HG03095 (cell line): ENCODE data around the gene SLC25A25.
A peak's percentile ranks its signal among the peaks of the same experiment; 100 is the strongest.
"Not testable (repeated sequence)": the region's sequence is repeated elsewhere in the genome, so short reads cannot be mapped to it uniquely, and the experiment has no call there.

Experiments used
- ATAC-seq: cut with Tn5 transposase; IDR thresholded peaks from one replicate; pipeline ENCODE4 v1.9.1; 2021; ENCODE audit warnings: moderate library complexity; ENCODE audit not compliant: unreplicated experiment

SLC25A25 gene

GRCh38 chr9:128067645-128068385 lies at the start of gene SLC25A25:
Gene SLC25A25, plus strand, starts transcription at chr9:128068232. Its CDS starts 88 bp downstream, at chr9:128068320.
- peak; percentile 61 for ATAC-seq

GRCh38 chr9:128020692-128021091 lies 47.3 kb upstream of the SLC25A25 start:
- no peak for ATAC-seq

GRCh38 chr9:128021098-128021497 lies 46.9 kb upstream of the SLC25A25 start:
- no peak for ATAC-seq

GRCh38 chr9:128022886-128023285 lies 45.1 kb upstream of the SLC25A25 start:
- no peak for ATAC-seq

GRCh38 chr9:128023671-128024070 lies 44.4 kb upstream of the SLC25A25 start:
- ATAC-seq, result not testable (repeated sequence)

- ATAC-seq, result no peak
Observed at GRCh38 chr9:128024761-128025308, 43.2 kb upstream of the SLC25A25 start.

GRCh38 chr9:128025736-128026135 lies 42.3 kb upstream of the SLC25A25 start:
- ATAC-seq, result no peak

- no peak for ATAC-seq
Observed at GRCh38 chr9:128026255-128026772, 41.7 kb upstream of the SLC25A25 start.

- no peak for ATAC-seq
Observed at GRCh38 chr9:128026773-128027541, 41.1 kb upstream of the SLC25A25 start.

GRCh38 chr9:128027705-128028104 lies 40.3 kb upstream of the SLC25A25 start:
- ATAC-seq, result no peak

GRCh38 chr9:128033609-128034008 lies 34.4 kb upstream of the SLC25A25 start:
- ATAC-seq, result no peak

GRCh38 chr9:128034821-128035652 lies 33.0 kb upstream of the SLC25A25 start:
- no peak for ATAC-seq

GRCh38 chr9:128036522-128036921 lies 31.5 kb upstream of the SLC25A25 start:
- not testable (repeated sequence) for ATAC-seq

- ATAC-seq, result not testable (repeated sequence)
Observed at GRCh38 chr9:128040783-128041182, 27.2 kb upstream of the SLC25A25 start.

GRCh38 chr9:128042043-128042442 lies 26.0 kb upstream of the SLC25A25 start:
- ATAC-seq, result no peak

GRCh38 chr9:128043467-128043868 lies 24.6 kb upstream of the SLC25A25 start:
- ATAC-seq, result no peak

- ATAC-seq, result not testable (repeated sequence)
Observed at GRCh38 chr9:128045409-128045808, 22.6 kb upstream of the SLC25A25 start.

GRCh38 chr9:128045831-128046230 lies 22.2 kb upstream of the SLC25A25 start:
- ATAC-seq, result no peak

GRCh38 chr9:128047231-128047630 lies 20.8 kb upstream of the SLC25A25 start:
- no peak for ATAC-seq

- no peak for ATAC-seq
Observed at GRCh38 chr9:128048663-128049062, 19.4 kb upstream of the SLC25A25 start.

- no peak for ATAC-seq
Observed at GRCh38 chr9:128049843-128050242, 18.2 kb upstream of the SLC25A25 start.
